GM12878 (cell line): ENCODE results near the gene SAP30L. TPM values are rescaled to one million over a fixed set of nuclear protein-coding genes. Genes with fewer than 3 reads are reported as not detected.

Experiments
- ATAC-seq: fragments of 200-7000 bp; cut with Tn5 transposase; 3 replicates; pipeline ENCODE4 v1.9.1; 2020; ENCODE audit warnings: mild to moderate bottlenecking, moderate library complexity
- BruUV-seq: library from RNA; stranded (reverse); fragments of 400-500 nt; replicated peaks from 2 replicates; lab custom pipeline; 2021; lab: Mats Ljungman, UMichigan
- CTCF ChIA-PET: fragments of 300-600 bp; sonication (Branson Sonifier 250); formaldehyde crosslinking; extraction: SDS; loops from one replicate; lab custom pipeline; 2021; ENCODE audit warnings: inconsistent platforms; lab: Yijun Ruan, JAX
- POLR2A ChIA-PET: fragments of 350-600 bp; formaldehyde crosslinking; extraction: SDS; loops from one replicate; lab custom pipeline; 2021; ENCODE audit warnings: inconsistent platforms; lab: Charles Lee
- RAD21 ChIA-PET: fragments of 300-600 bp; sonication (Branson Sonifier 250); formaldehyde crosslinking; loops from one replicate; lab custom pipeline; 2023; ENCODE audit warnings: antibody characterized with exemption; ENCODE audit not compliant: unreplicated experiment; lab: Charles Lee
- SMC1A ChIA-PET: fragments of 300-600 bp; sonication (Branson Sonifier 250); formaldehyde crosslinking; loops from one replicate; lab custom pipeline; 2023; ENCODE audit not compliant: unreplicated experiment, uncharacterized antibody; lab: Charles Lee
- DNase-seq: peaks from one replicate; pipeline ENCODE4 v3.0.0-alpha.2; 2011; ENCODE audit warnings: low read depth, low spot score
- FAIRE-seq: peaks from 3 replicates; lab custom pipeline; 2011; peaks lifted over from hg19 to GRCh38; lab: Jason Lieb, UNC
- H2AFZ ChIP-seq: 2 replicates; pipeline ENCODE4 v1.6.0; 2011; ENCODE audit warnings: low read depth, low read length, control low read depth; ENCODE audit not compliant: control insufficient read depth
- H3K27ac ChIP-seq: 2 replicates; pipeline ENCODE4 v1.5.1; 2011; ENCODE audit warnings: control low read depth; ENCODE audit not compliant: control insufficient read depth, insufficient read depth
- H3K27me3 ChIP-seq, 2 experiments: replicated peaks in 1 of 2; 2 replicates each; pipeline versions ENCODE4 v1.6.0 to v1.6.1; 2011; ENCODE audit warnings: low read length in 1 of 2; ENCODE audit not compliant: control insufficient read depth in 2 of 2, insufficient read depth in 2 of 2
- H3K36me3 ChIP-seq, 2 experiments: 2 replicates each; pipeline ENCODE4 v1.5.1; 2011; ENCODE audit warnings: low read length in 1 of 2; ENCODE audit not compliant: control insufficient read depth in 2 of 2, insufficient read depth in 2 of 2
- H3K4me1 ChIP-seq: 2 replicates; pipeline ENCODE4 v1.6.1; 2011; ENCODE audit warnings: mild to moderate bottlenecking, low read length, moderate library complexity, mixed read lengths; ENCODE audit not compliant: control insufficient read depth, insufficient read depth
- H3K4me2 ChIP-seq: 2 replicates; pipeline ENCODE4 v1.6.0; 2011; ENCODE audit warnings: control low read depth; ENCODE audit not compliant: control insufficient read depth, insufficient read depth
- H3K4me3 ChIP-seq: fragments of 200-600 bp; sonication (generic); 2 replicates; pipeline ENCODE4 v1.5.1; 2016
- H3K79me2 ChIP-seq: 2 replicates; pipeline ENCODE4 v1.6.0; 2011; ENCODE audit warnings: low read length; ENCODE audit not compliant: control insufficient read depth, insufficient read depth
- H3K9ac ChIP-seq: 2 replicates; pipeline ENCODE4 v1.8.0; 2011; ENCODE audit warnings: low read length, control low read depth, mixed read lengths; ENCODE audit not compliant: control insufficient read depth, insufficient read depth
- H3K9me3 ChIP-seq: replicated peaks from 3 replicates; pipeline ENCODE4 v1.5.1; 2011; ENCODE audit warnings: mild to moderate bottlenecking, low read length; ENCODE audit not compliant: control insufficient read depth, insufficient read depth
- H4K20me1 ChIP-seq: 2 replicates; pipeline ENCODE4 v1.6.0; 2011; ENCODE audit not compliant: control insufficient read depth, insufficient read depth
- EZH2 ChIP-seq: IDR thresholded peaks from 2 replicates; pipeline ENCODE4 v1.6.1; 2012; ENCODE audit warnings: low read depth, mild to moderate bottlenecking, control low read depth, inconsistent platforms, low read length, borderline replicate concordance; ENCODE audit not compliant: control insufficient read depth
- HCFC1 ChIP-seq: fragments of 150-350 bp; IDR thresholded peaks from 2 replicates; pipeline ENCODE4 v1.6.1; 2014; ENCODE audit warnings: low read length
- SMARCA5 ChIP-seq: fragments of 450-650 bp; IDR thresholded peaks from 2 replicates; pipeline ENCODE4 v1.6.1; 2017; ENCODE audit warnings: mild to moderate bottlenecking
- TAF1 ChIP-seq: IDR thresholded peaks from 2 replicates; pipeline ENCODE4 v1.6.1; 2011; ENCODE audit warnings: mild to moderate bottlenecking, low read depth, low read length, borderline replicate concordance
- WGBS: methylation state at CpG from one replicate; pipeline ENCODE4 v1.1.6; 2016; ENCODE audit warnings: low lambda C conversion rate; ENCODE audit not compliant: insufficient replicate concordance, insufficient coverage; ENCODE audit errors: missing lambda C conversion rate; 5-methylcytosine and 5-hydroxymethylcytosine counted together
- in situ Hi-C: fragments of 300-500 bp; cut with MboI; formaldehyde crosslinking; loops from 9 replicates; pipeline ENCODE4 v1.14.3; 2018; ENCODE audit warnings: mixed read lengths
- intact Hi-C: fragments of 100-400 bp; cut with micrococcal nuclease; formaldehyde crosslinking; loops from one replicate; pipeline ENCODE4 v1.14.2; 2022; ENCODE audit not compliant: unreplicated experiment
- polyA plus RNA-seq, 11 experiments: library from polyadenylated mRNA; depleted of rRNA in 4 of 11; unstranded in 6 of 11; stranded (reverse) in 5 of 11; fragments of >200 nt; fragmentation: Nextera tagmentation in 4 of 11; fragmentation: Illumina TruSeq in 1 of 11; extraction: Ambion mirVana in 4 of 11; extraction: Trizol in 1 of 11; gene quantifications; 1 replicate in 1 of 11; 2 replicates in 10 of 11; pipeline versions ENCODE4 v1.2.1 to v1.2.3, GENCODE V29; 2011 to 2016; ENCODE audit warnings: inconsistent platforms in 2 of 11, missing spikeins in 2 of 11, low read depth in 1 of 11
- total RNA-seq, 4 experiments: library from RNA; depleted of rRNA in 3 of 4; stranded (reverse); fragments of >200 nt in 3 of 4; fragmentation: Illumina TruSeq in 1 of 4; extraction: Trizol in 1 of 4; gene quantifications; 2 replicates each; pipeline versions ENCODE4 v1.2.1 to v1.2.3, GENCODE V29; 2013 to 2021
- TF ChIP-seq, protein P1 (sequence below): fragments of 450-650 bp; conservative IDR thresholded peaks from 2 replicates; pipeline ENCODE4 v1.6.1; 2017; ENCODE audit warnings: mild to moderate bottlenecking, moderate library complexity

SAP30L gene
- total and polyA plus RNA-seq, 10 of the 15 experiments (the other 5 are each of a cell fraction or from before 2014, with no cell fraction given) = 2.4 to 36.8 (median 15.7) TPM

DNA sequence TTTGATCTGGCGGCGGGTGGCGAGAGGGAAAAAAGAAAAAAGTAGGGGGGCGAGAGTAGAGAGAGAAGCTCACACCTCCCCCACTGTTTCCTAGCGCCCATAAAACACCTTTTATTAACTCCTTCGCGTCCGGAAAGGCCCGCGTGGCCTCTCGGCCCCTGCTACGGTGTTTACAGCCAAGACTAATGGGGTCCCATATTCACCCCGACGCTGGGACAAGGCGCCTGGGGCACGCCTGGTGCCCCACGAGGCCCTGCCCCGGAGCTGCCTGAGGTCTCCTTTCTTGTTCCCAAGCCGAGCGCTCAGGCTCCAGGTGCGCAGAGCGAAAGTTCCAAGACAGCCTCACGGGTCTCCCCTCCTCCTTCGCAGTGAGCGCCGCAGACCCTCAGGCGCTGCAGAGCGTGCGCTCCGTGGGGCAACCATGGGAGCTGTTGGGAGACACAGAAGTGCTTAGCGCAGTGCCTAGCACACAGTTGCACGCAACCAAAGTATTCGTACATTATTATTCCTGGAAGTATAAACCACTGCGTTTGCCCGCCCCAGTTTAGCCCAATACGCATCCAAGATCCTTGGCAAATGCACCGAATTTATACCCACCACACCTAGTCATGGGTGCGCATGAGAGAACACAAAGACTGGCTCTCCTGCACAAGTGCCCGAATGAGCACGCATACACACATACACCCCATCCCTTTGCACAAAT lies 27.9 kb downstream of the SAP30L start:
- H3K36me3 ChIP-seq = no peaks in the 10 kb centered on the region
- POLR2A ChIA-PET = no interaction called here

More for the DNA sequence above, 27.9 kb downstream of the SAP30L start:
- WGBS = 44% methylated on average over 40 of the region's 40 CpGs
- in situ Hi-C loops = no loop called here
- H3K4me3 ChIP-seq = no peak overlapping the region
- H3K27ac ChIP-seq = no peak overlapping the region
- H3K79me2 ChIP-seq = no peaks in the 10 kb centered on the region
- no peak overlapping the region for H3K4me2 ChIP-seq
- FAIRE-seq (no peak), ATAC-seq (no peak), DNase-seq (no peak)
- H3K4me1 ChIP-seq = peaks cover 10% of the 10 kb centered on the region
- intact Hi-C loops = no loop called here
- H4K20me1 ChIP-seq = no peaks in the 10 kb centered on the region
- RAD21 ChIA-PET = no interaction called here
- BruUV-seq = no TSS peak
- H2AFZ ChIP-seq = no peak overlapping the region
- SMC1A ChIA-PET = interaction anchor here (1.0 kb wide), 1 partner anchor 96 kb away, joined by 3 read pairs; no protein-coding TSS in a partner anchor
- H3K9me3 ChIP-seq = no peaks in the 10 kb centered on the region; the same call in 2 of the 3 replicates
- no peak overlapping the region for H3K9ac ChIP-seq
- H3K27me3 ChIP-seq = peaks cover 27 to 41% of the 10 kb centered on the region in 2 experiments
- TF ChIP-seq HCFC1 (no peak), EZH2 (0 out of 2 replicates have a peak, but pooled peaks have one; percentile 22), TAF1 (no peak), SMARCA5 (no peak)
- TF ChIP-seq, protein P1, sequence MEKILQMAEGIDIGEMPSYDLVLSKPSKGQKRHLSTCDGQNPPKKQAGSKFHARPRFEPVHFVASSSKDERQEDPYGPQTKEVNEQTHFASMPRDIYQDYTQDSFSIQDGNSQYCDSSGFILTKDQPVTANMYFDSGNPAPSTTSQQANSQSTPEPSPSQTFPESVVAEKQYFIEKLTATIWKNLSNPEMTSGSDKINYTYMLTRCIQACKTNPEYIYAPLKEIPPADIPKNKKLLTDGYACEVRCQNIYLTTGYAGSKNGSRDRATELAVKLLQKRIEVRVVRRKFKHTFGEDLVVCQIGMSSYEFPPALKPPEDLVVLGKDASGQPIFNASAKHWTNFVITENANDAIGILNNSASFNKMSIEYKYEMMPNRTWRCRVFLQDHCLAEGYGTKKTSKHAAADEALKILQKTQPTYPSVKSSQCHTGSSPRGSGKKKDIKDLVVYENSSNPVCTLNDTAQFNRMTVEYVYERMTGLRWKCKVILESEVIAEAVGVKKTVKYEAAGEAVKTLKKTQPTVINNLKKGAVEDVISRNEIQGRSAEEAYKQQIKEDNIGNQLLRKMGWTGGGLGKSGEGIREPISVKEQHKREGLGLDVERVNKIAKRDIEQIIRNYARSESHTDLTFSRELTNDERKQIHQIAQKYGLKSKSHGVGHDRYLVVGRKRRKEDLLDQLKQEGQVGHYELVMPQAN = no peak
- CTCF ChIA-PET = interaction anchor here (1.2 to 1.4 kb wide), 4 partner anchors 10 to 102 kb away, joined by 3 to 6 read pairs (median 4); no protein-coding TSS in a partner anchor
